A549 treated with DMSO at 1 μM for 4 hours (cell line): Measurements from ENCODE around the gene GPR52. TPM values are rescaled to one million over a fixed set of nuclear protein-coding genes. Genes with fewer than 3 reads are reported as not detected.

ENCODE experiments used
- total RNA-seq: library from RNA; stranded (reverse); fragments of 200-300 nt; extraction: Qiagen RNA extraction; gene quantifications from 5 replicates; pipeline ENCODE4 v1.2.3, GENCODE V29; 2022; ENCODE audit warnings: low read depth

The GPR52 gene, protein sequence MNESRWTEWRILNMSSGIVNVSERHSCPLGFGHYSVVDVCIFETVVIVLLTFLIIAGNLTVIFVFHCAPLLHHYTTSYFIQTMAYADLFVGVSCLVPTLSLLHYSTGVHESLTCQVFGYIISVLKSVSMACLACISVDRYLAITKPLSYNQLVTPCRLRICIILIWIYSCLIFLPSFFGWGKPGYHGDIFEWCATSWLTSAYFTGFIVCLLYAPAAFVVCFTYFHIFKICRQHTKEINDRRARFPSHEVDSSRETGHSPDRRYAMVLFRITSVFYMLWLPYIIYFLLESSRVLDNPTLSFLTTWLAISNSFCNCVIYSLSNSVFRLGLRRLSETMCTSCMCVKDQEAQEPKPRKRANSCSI
- total RNA-seq, result 0.19 TPM in 1 of 5 replicates, not detected in the others

DNA sequence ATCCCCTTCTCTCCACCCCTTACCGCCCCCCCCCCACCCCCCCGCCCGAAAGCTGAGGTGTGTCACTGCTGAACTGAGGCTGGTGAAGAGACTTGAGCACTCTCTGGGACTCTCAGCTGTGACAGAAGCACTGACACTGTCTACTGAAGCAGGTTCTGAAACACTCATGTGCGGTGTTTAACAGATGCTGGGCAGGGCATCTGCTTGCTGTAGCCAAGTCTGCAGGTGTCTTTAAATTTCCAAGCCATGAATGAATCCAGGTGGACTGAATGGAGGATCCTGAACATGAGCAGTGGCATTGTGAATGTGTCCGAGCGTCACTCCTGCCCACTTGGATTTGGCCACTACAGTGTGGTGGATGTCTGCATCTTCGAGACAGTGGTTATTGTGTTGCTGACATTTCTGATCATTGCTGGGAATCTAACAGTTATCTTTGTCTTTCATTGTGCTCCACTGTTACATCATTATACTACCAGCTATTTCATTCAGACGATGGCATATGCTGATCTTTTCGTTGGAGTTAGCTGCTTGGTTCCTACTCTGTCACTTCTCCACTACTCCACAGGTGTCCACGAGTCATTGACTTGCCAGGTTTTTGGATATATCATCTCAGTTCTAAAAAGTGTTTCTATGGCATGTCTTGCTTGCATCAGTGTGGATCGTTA is at the start of gene GPR52:
GPR52 (plus strand) TSS at position 99 of the 665 bp plus-strand sequence; CDS start at position 247, 148 bp downstream.

